Activated CD8-positive, alpha-beta memory T cell treated with anti-CD3 and anti-CD28 coated beads, Interleukin-2, amount 10 ng/mL, durations not matched to agents 7 days and 5 days (primary cell): ENCODE measurements around the gene USP1. TPM values are rescaled to one million over a fixed set of nuclear protein-coding genes. Genes with fewer than 3 reads are reported as not detected.
A peak's percentile ranks its signal among the peaks of the same experiment; 100 is the strongest.

Experiments used
- ATAC-seq: fragments of 150-1000 bp; cut with Tn5 transposase; one replicate; pipeline ENCODE4 v1.10.0; 2021; ENCODE audit warnings: moderate library complexity
- CTCF ChIA-PET: fragments of 350-600 bp; sonication (Branson Sonifier 250); formaldehyde crosslinking; loops from one replicate; lab custom pipeline; 2021; ENCODE audit warnings: antibody characterized with exemption; lab: Charles Lee
- DNase-seq: peaks from one replicate; pipeline ENCODE4 v3.0.0-alpha.2; 2020
- H3K27ac Mint-ChIP-seq: one replicate; pipeline ENCODE4 v1.8.0; 2021; ENCODE audit warnings: mild to moderate bottlenecking, mixed read lengths
- H3K27me3 Mint-ChIP-seq: one replicate; pipeline ENCODE4 v1.8.0; 2021; ENCODE audit warnings: mixed read lengths
- H3K36me3 Mint-ChIP-seq: one replicate; pipeline ENCODE4 v1.8.0; 2021; ENCODE audit warnings: mild to moderate bottlenecking, mixed read lengths
- H3K4me1 Mint-ChIP-seq: one replicate; pipeline ENCODE4 v1.8.0; 2021; ENCODE audit warnings: mixed read lengths
- H3K4me3 Mint-ChIP-seq: one replicate; pipeline ENCODE4 v1.8.0; 2021; ENCODE audit warnings: mild to moderate bottlenecking, moderate library complexity, mixed read lengths
- H3K9me3 Mint-ChIP-seq: one replicate; pipeline ENCODE4 v1.8.0; 2022; ENCODE audit warnings: low read depth, mixed read lengths
- total RNA-seq, 2 experiments: library from RNA; stranded (reverse); gene quantifications; one replicate each; pipeline ENCODE4 v1.2.3, GENCODE V29; 2021

Gene USP1
- 10 to 100 TPM; 76.2 to 84.7 TPM for total RNA-seq

GRCh38 chr1:62436466-62437272, at the start of gene USP1:
TSS of gene USP1 (plus strand) at chr1:62437049. CDS start at chr1:62439868, 2,819 bp downstream.
- no peaks in the 10 kb centered on the region for H3K9me3 Mint-ChIP-seq
- peaks cover 27% of the 10 kb centered on the region for H3K36me3 Mint-ChIP-seq
- H3K4me3 Mint-ChIP-seq = peak within 1 kb of the TSS; percentile 92
- peak within 1 kb of the TSS; percentile 98 for H3K27ac Mint-ChIP-seq
- ATAC-seq (peak; percentile 88), DNase-seq (peak; percentile 99)
- H3K27me3 Mint-ChIP-seq = peaks cover 3% of the 10 kb centered on the region
- peaks cover 35% of the 10 kb centered on the region for H3K4me1 Mint-ChIP-seq
- CTCF ChIA-PET = interaction anchor here (0.7 to 1.7 kb wide), 3 partner anchors 14 to 310 kb away, joined by 3 to 4 read pairs (median 4); no protein-coding TSS in a partner anchor

- no peaks in the 10 kb centered on the region for H3K36me3 Mint-ChIP-seq
- DNase-seq = no peak
- H3K4me1 Mint-ChIP-seq = no peaks in the 10 kb centered on the region
- no peak overlapping the region for H3K27ac Mint-ChIP-seq
- H3K27me3 Mint-ChIP-seq = peaks cover 15% of the 10 kb centered on the region
- H3K9me3 Mint-ChIP-seq = no peaks in the 10 kb centered on the region
- no peak overlapping the region for H3K4me3 Mint-ChIP-seq
- CTCF ChIA-PET = no interaction called here
- no peak for ATAC-seq
Measured at GRCh38 chr1:62389531-62389930, 47.3 kb upstream of the USP1 start.

- Mint-ChIP-seq H3K36me3 (no peaks in the 10 kb centered on the region), H3K4me1 (no peaks in the 10 kb centered on the region), H3K4me3 (no peak overlapping the region), H3K27ac (no peak overlapping the region), H3K27me3 (peaks cover 15% of the 10 kb centered on the region), H3K9me3 (no peaks in the 10 kb centered on the region)
- CTCF ChIA-PET = no interaction called here
- DNase-seq (no peak), ATAC-seq (no peak)
Measured at GRCh38 chr1:62390071-62390470, 46.8 kb upstream of the USP1 start.

- Mint-ChIP-seq H3K27me3 (peaks cover 15% of the 10 kb centered on the region), H3K9me3 (no peaks in the 10 kb centered on the region), H3K4me3 (no peak overlapping the region), H3K4me1 (no peaks in the 10 kb centered on the region), H3K36me3 (no peaks in the 10 kb centered on the region), H3K27ac (no peak overlapping the region)
- CTCF ChIA-PET = interaction anchor here (0.7 to 1.6 kb wide), 4 partner anchors 13 to 221 kb away, joined by 3 to 4 read pairs (median 3); no protein-coding TSS in a partner anchor
- DNase-seq = peak; percentile 47
- ATAC-seq = no peak
Measured at GRCh38 chr1:62391369-62391971, 45.4 kb upstream of the USP1 start.

- Mint-ChIP-seq H3K9me3 (no peaks in the 10 kb centered on the region), H3K36me3 (no peaks in the 10 kb centered on the region), H3K4me3 (no peak overlapping the region), H3K27ac (no peak overlapping the region), H3K27me3 (peaks cover 15% of the 10 kb centered on the region), H3K4me1 (no peaks in the 10 kb centered on the region)
- DNase-seq (no peak), ATAC-seq (no peak)
- CTCF ChIA-PET = no interaction called here
Measured at GRCh38 chr1:62392951-62393350, 43.9 kb upstream of the USP1 start.

- no peak for DNase-seq
- no peaks in the 10 kb centered on the region for H3K36me3 Mint-ChIP-seq
- H3K4me1 Mint-ChIP-seq = no peaks in the 10 kb centered on the region
- no peak overlapping the region for H3K4me3 Mint-ChIP-seq
- no peak overlapping the region for H3K27ac Mint-ChIP-seq
- H3K27me3 Mint-ChIP-seq = peaks cover 9% of the 10 kb centered on the region
- no peak for ATAC-seq
- CTCF ChIA-PET = no interaction called here
- no peaks in the 10 kb centered on the region for H3K9me3 Mint-ChIP-seq
Measured at GRCh38 chr1:62394646-62395045, 42.2 kb upstream of the USP1 start.

- Mint-ChIP-seq H3K36me3 (no peaks in the 10 kb centered on the region), H3K4me3 (no peak overlapping the region), H3K27ac (no peak overlapping the region), H3K9me3 (no peaks in the 10 kb centered on the region), H3K27me3 (peaks cover 8% of the 10 kb centered on the region), H3K4me1 (no peaks in the 10 kb centered on the region)
- CTCF ChIA-PET = no interaction called here
- no peak for DNase-seq
- ATAC-seq = no peak
Measured at GRCh38 chr1:62395291-62395690, 41.6 kb upstream of the USP1 start.

GRCh38 chr1:62396871-62397270, 40.0 kb upstream of the USP1 start:
- Mint-ChIP-seq H3K27ac (no peak overlapping the region), H3K36me3 (no peaks in the 10 kb centered on the region), H3K4me3 (no peak overlapping the region), H3K9me3 (no peaks in the 10 kb centered on the region), H3K4me1 (no peaks in the 10 kb centered on the region), H3K27me3 (peaks cover 6% of the 10 kb centered on the region)
- DNase-seq (no peak), ATAC-seq (no peak)
- CTCF ChIA-PET = interaction anchor here (0.5 kb wide), 1 partner anchor 235 kb away, joined by 3 read pairs; no protein-coding TSS in a partner anchor

- DNase-seq = no peak
- H3K9me3 Mint-ChIP-seq = no peaks in the 10 kb centered on the region
- no peaks in the 10 kb centered on the region for H3K36me3 Mint-ChIP-seq
- ATAC-seq = no peak
- CTCF ChIA-PET = interaction anchor here (0.5 kb wide), 1 partner anchor 236 kb away, joined by 3 read pairs; no protein-coding TSS in a partner anchor
- no peak overlapping the region for H3K4me3 Mint-ChIP-seq
- H3K4me1 Mint-ChIP-seq = no peaks in the 10 kb centered on the region
- peaks cover 2% of the 10 kb centered on the region for H3K27me3 Mint-ChIP-seq
- H3K27ac Mint-ChIP-seq = no peak overlapping the region
Measured at GRCh38 chr1:62397301-62397700, 39.5 kb upstream of the USP1 start.

GRCh38 chr1:62398377-62398776, 38.5 kb upstream of the USP1 start:
- Mint-ChIP-seq H3K4me3 (no peak overlapping the region), H3K27me3 (peaks cover 1% of the 10 kb centered on the region), H3K9me3 (no peaks in the 10 kb centered on the region), H3K27ac (no peak overlapping the region), H3K4me1 (no peaks in the 10 kb centered on the region), H3K36me3 (no peaks in the 10 kb centered on the region)
- CTCF ChIA-PET = interaction anchor here (1.2 kb wide), 1 partner anchor 9 kb away, joined by 3 read pairs; no protein-coding TSS in a partner anchor
- ATAC-seq (no peak), DNase-seq (no peak)

- no peak overlapping the region for H3K4me3 Mint-ChIP-seq
- H3K36me3 Mint-ChIP-seq = no peaks in the 10 kb centered on the region
- H3K9me3 Mint-ChIP-seq = no peaks in the 10 kb centered on the region
- CTCF ChIA-PET = interaction anchor here (0.7 kb wide), 1 partner anchor 225 kb away, joined by 3 read pairs; no protein-coding TSS in a partner anchor
- H3K27ac Mint-ChIP-seq = no peak overlapping the region
- no peak for ATAC-seq
- DNase-seq = no peak
- no peaks in the 10 kb centered on the region for H3K4me1 Mint-ChIP-seq
- H3K27me3 Mint-ChIP-seq = no peaks in the 10 kb centered on the region
Measured at GRCh38 chr1:62401034-62401760, 35.7 kb upstream of the USP1 start.

GRCh38 chr1:62405247-62405646, 31.6 kb upstream of the USP1 start:
- no peak for DNase-seq
- H3K4me3 Mint-ChIP-seq = no peak overlapping the region
- CTCF ChIA-PET = interaction anchor here (0.9 to 5.4 kb wide), 3 partner anchors 14 to 261 kb away, joined by 3 to 38 read pairs (median 3); no protein-coding TSS in a partner anchor

GRCh38 chr1:62406576-62406975, 30.3 kb upstream of the USP1 start:
- no peak for DNase-seq
- Mint-ChIP-seq H3K27ac (no peak overlapping the region), H3K9me3 (no peaks in the 10 kb centered on the region), H3K27me3 (no peaks in the 10 kb centered on the region), H3K36me3 (no peaks in the 10 kb centered on the region), H3K4me3 (no peak overlapping the region), H3K4me1 (no peaks in the 10 kb centered on the region)
- CTCF ChIA-PET = interaction anchor here (1.0 to 5.4 kb wide), 5 partner anchors 8 to 237 kb away, joined by 3 to 38 read pairs (median 3); no protein-coding TSS in a partner anchor
- no peak for ATAC-seq

More at GRCh38 chr1:62405247-62405646, 31.6 kb upstream of the USP1 start:
- Mint-ChIP-seq H3K9me3 (no peaks in the 10 kb centered on the region), H3K36me3 (no peaks in the 10 kb centered on the region), H3K27ac (no peak overlapping the region), H3K27me3 (no peaks in the 10 kb centered on the region), H3K4me1 (no peaks in the 10 kb centered on the region)
- ATAC-seq = no peak
